ENCODE measurements around the gene RXFP2.

Gene RXFP2

GRCh38 chr13:31765138-31765785 lies 25.9 kb downstream of the RXFP2 start:
- TF ChIP-seq CTCF (IDR thresholded peaks at IDR 0.05; ENCODE audit: low read depth, low read length, missing control alignments) = no peak
- DNase-seq (ENCODE audit: extremely low read depth, low read depth) = no peak
- no peak overlapping the region for H3K4me3 ChIP-seq (replicated peaks; ENCODE audit: low read depth, low read length)

- no peak for DNase-seq (ENCODE audit: extremely low read depth, low read depth)
- TF ChIP-seq CTCF (IDR thresholded peaks at IDR 0.05; ENCODE audit: low read depth, low read length, missing control alignments) = no peak
- no peak overlapping the region for H3K4me3 ChIP-seq (replicated peaks; ENCODE audit: low read depth, low read length)
These were observed 28.0 kb downstream of the RXFP2 start for GRCh38 chr13:31767175-31767900.

- no peak overlapping the region for H3K4me3 ChIP-seq (replicated peaks; ENCODE audit: low read depth, low read length)
- no peak for TF ChIP-seq CTCF (IDR thresholded peaks at IDR 0.05; ENCODE audit: low read depth, low read length, missing control alignments)
- no peak for DNase-seq (ENCODE audit: extremely low read depth, low read depth)
These were observed 29.0 kb downstream of the RXFP2 start for GRCh38 chr13:31768351-31768750.

- no peak overlapping the region for H3K4me3 ChIP-seq (replicated peaks; ENCODE audit: low read depth, low read length)
- TF ChIP-seq CTCF (IDR thresholded peaks at IDR 0.05; ENCODE audit: low read depth, low read length, missing control alignments) = no peak
- no peak for DNase-seq (ENCODE audit: extremely low read depth, low read depth)
These were observed 30.2 kb downstream of the RXFP2 start for GRCh38 chr13:31769575-31769974.

GRCh38 chr13:31772231-31772630 lies 32.9 kb downstream of the RXFP2 start:
- no peak for TF ChIP-seq CTCF (IDR thresholded peaks at IDR 0.05; ENCODE audit: low read depth, low read length, missing control alignments)
- H3K4me3 ChIP-seq (replicated peaks; ENCODE audit: low read depth, low read length) = no peak overlapping the region
- DNase-seq (ENCODE audit: extremely low read depth, low read depth) = no peak

- no peak for DNase-seq (ENCODE audit: extremely low read depth, low read depth)
- H3K4me3 ChIP-seq (replicated peaks; ENCODE audit: low read depth, low read length) = no peak overlapping the region
- no peak for TF ChIP-seq CTCF (IDR thresholded peaks at IDR 0.05; ENCODE audit: low read depth, low read length, missing control alignments)
These were observed 34.2 kb downstream of the RXFP2 start for GRCh38 chr13:31773538-31773937.
